Upper lobe of left lung (tissue), 6 donors: ENCODE measurements around the gene NACC2. TPM values are rescaled to one million over a fixed set of nuclear protein-coding genes. Genes with fewer than 3 reads are reported as not detected.
"Not testable (repeated sequence)": the region's sequence is repeated elsewhere in the genome, so short reads cannot be mapped to it uniquely, and the experiment has no call there.

Experiments used
- ATAC-seq, 2 donors: fragments of 200-7000 bp; cut with Tn5 transposase; one replicate each; pipeline ENCODE4 v1.9.1; 2022; ENCODE audit warnings: mild to moderate bottlenecking in 2 of 2, moderate library complexity in 2 of 2; ENCODE audit not compliant: low FRiP score in 2 of 2
- DNase-seq, 2 donors: peaks; one replicate each; pipeline ENCODE4 v3.0.0-alpha.2; 2019 to 2020
- H3K27ac ChIP-seq, 4 donors: fragments of 200-600 bp; sonication (generic); one replicate each; pipeline ENCODE4 v1.5.1; 2016 to 2019
- H3K27me3 ChIP-seq, 4 donors: fragments of 200-600 bp; sonication (generic); one replicate each; pipeline ENCODE4 v1.5.1; 2017 to 2019
- H3K36me3 ChIP-seq, 4 donors: fragments of 200-600 bp; sonication (generic); one replicate each; pipeline ENCODE4 v1.5.1; 2016 to 2019
- H3K4me1 ChIP-seq, 4 donors: fragments of 200-600 bp; sonication (generic); one replicate each; pipeline ENCODE4 v1.5.1; 2018 to 2019
- H3K4me3 ChIP-seq, 4 donors: fragments of 200-600 bp; sonication (generic); one replicate each; pipeline ENCODE4 v1.5.1; 2017 to 2019; ENCODE audit warnings: mild to moderate bottlenecking in 2 of 4, moderate library complexity in 1 of 4
- H3K9me3 ChIP-seq, 4 donors: fragments of 200-600 bp; sonication (generic); one replicate each; pipeline ENCODE4 v1.5.1; 2018 to 2019
- EP300 ChIP-seq, 4 donors: sonication (generic); formaldehyde crosslinking; IDR thresholded peaks; one replicate each; pipeline ENCODE4 v1.5.1; 2017; ENCODE audit warnings: antibody characterized with exemption in 4 of 4, control low read depth in 2 of 4
- POLR2A ChIP-seq, 4 donors: fragments of 450-650 bp; IDR thresholded peaks; one replicate each; pipeline ENCODE4 v1.5.1; 2016 to 2017; ENCODE audit warnings: antibody characterized with exemption in 4 of 4, mild to moderate bottlenecking in 2 of 4
- POLR2AphosphoS5 ChIP-seq, 2 donors: sonication (generic); formaldehyde crosslinking; IDR thresholded peaks; one replicate each; pipeline ENCODE4 v1.5.1; 2017; ENCODE audit warnings: antibody characterized with exemption in 2 of 2
- WGBS, 2 donors: methylation state at CpG; one replicate each; pipeline ENCODE4 v1.1.5; 2017 to 2018; 5-methylcytosine and 5-hydroxymethylcytosine counted together
- total RNA-seq, 6 donors: library from RNA; depleted of rRNA in 4 of 6; stranded (reverse); fragments of >200 nt in 4 of 6; gene quantifications; one replicate each; pipeline versions ENCODE4 v1.1.0 to v1.2.1, GENCODE V29; 2016 to 2021
- TF ChIP-seq, protein P1 (sequence below), 6 experiments: fragments of 450-650 bp in 4 of 6; fragments of 200-600 bp in 2 of 6; sonication (generic) in 2 of 6; IDR thresholded peaks; one replicate each; pipeline ENCODE4 v1.5.1; 2016 to 2019; ENCODE audit warnings: antibody characterized with exemption in 6 of 6
- donor health status: DM: no; HTN: no; CAD: no; lungs with moderate emphysema.
- donor health status: DM: no; HTN: yes; CAD: no; lungs with severe emphysema.

NACC2 gene
- total RNA-seq, 6 donors from 2014 or later = 16.8 to 38.4 (median 31.3) TPM

DNA sequence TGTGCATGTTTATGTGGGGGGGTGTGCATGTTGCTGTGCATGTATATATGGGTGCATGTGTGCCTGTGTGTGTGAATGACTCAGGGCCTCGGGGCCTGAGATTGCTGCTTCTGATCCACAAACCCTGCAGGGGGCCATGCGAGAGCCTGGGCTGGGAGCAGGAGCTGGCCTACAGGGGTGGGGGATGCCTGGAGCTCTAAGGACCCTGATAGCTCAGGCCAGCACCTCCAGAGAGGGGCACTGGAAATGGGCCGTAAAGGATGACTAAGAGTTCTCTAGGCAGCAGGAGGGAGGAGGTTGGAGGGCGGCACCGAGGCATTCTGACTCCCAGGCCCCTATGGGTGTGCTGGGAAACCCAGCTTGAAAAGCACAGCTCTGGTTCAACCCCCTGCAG is 127.0 kb downstream of the NACC2 start:
- TF ChIP-seq EP300 (IDR thresholded peaks at IDR 0.05) (no peak), POLR2A (IDR thresholded peaks at IDR 0.05) (no peak), POLR2AphosphoS5 (IDR thresholded peaks at IDR 0.05) (no peak)
- TF ChIP-seq, protein P1, sequence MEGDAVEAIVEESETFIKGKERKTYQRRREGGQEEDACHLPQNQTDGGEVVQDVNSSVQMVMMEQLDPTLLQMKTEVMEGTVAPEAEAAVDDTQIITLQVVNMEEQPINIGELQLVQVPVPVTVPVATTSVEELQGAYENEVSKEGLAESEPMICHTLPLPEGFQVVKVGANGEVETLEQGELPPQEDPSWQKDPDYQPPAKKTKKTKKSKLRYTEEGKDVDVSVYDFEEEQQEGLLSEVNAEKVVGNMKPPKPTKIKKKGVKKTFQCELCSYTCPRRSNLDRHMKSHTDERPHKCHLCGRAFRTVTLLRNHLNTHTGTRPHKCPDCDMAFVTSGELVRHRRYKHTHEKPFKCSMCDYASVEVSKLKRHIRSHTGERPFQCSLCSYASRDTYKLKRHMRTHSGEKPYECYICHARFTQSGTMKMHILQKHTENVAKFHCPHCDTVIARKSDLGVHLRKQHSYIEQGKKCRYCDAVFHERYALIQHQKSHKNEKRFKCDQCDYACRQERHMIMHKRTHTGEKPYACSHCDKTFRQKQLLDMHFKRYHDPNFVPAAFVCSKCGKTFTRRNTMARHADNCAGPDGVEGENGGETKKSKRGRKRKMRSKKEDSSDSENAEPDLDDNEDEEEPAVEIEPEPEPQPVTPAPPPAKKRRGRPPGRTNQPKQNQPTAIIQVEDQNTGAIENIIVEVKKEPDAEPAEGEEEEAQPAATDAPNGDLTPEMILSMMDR (IDR thresholded peaks at IDR 0.05) = no peak
- ATAC-seq = no peak
- no peak for DNase-seq
- Histone ChIP-seq H3K27me3 (no peaks in the 10 kb centered on the region), H3K4me3 (no peak overlapping the region), H3K27ac (peak overlapping the region in 2 of 4 donors; percentile 68 to 77), H3K36me3 (no peaks in the 10 kb centered on the region), H3K4me1 (peaks cover 19 to 32% (median 28%) of the 10 kb centered on the region in 4 donors), H3K9me3 (no peaks in the 10 kb centered on the region)
- 20 to 38% methylated on average over 5 of the region's 5 CpGs for WGBS, 2 donors

DNA sequence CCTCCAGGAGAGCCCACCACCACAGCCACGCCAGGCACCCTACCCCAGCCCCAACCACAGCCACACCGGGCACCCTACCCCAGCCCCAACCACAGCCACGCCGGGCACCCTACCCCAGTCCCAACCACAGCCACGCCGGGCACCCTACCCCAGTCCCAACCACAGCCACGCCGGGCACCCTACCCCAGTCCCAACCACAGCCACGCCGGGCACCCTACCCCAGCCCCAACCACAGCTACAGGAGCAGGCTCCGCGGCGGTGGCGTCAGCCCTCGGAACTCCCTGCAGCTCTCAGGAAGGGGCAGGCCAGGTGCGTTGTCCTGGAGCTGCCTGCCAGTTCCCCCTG is 128.2 kb downstream of the NACC2 start:
- H3K4me1 ChIP-seq = peaks cover 19 to 29% (median 28%) of the 10 kb centered on the region in 4 donors
- not testable (repeated sequence) for ATAC-seq, H3K9me3 ChIP-seq, H3K27me3 ChIP-seq, H3K27ac ChIP-seq, H3K36me3 ChIP-seq, H3K4me3 ChIP-seq, DNase-seq
- WGBS, 2 donors = 82 to 100% methylated on average over 1 to 11 of the region's 16 CpGs

DNA sequence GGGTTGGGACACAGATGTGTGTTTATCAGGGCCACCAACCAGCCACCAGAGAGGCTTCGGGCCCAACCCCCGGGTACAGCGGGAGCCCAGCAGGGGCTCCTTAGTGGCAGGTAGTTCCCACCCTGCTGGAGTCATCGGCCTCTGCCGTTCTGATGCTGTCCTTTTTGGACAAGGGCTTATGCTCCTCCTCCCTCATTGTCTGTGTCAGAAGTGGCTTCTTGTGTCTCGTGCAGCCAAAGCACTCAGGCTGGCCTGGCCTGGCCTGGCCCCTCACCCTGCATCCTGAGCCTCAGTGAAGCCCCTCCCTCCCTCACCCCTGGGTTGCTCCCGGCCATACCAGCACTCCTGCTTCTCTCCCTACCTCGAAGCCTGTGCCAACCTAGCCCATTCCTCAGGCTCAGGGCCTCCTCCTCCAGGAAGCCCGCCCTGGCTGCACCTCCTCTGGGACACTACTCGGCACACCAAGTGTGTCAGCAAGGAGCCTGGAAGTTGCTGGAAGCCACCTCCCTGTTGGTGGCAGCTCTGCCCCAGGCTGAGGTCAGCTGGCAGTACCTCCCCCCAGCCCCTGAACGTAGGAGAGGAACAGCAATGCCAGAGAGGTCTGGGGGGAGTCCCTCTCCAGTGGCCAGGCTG is 129.8 kb downstream of the NACC2 start:
- Histone ChIP-seq H3K36me3 (no peaks in the 10 kb centered on the region), H3K27ac (no peak overlapping the region), H3K4me1 (peaks cover 26 to 39% (median 33%) of the 10 kb centered on the region in 4 donors), H3K9me3 (no peaks in the 10 kb centered on the region), H3K27me3 (no peaks in the 10 kb centered on the region), H3K4me3 (no peak overlapping the region)
- TF ChIP-seq, protein P1 (IDR thresholded peaks at IDR 0.05) = no peak
- TF ChIP-seq EP300 (IDR thresholded peaks at IDR 0.05) (no peak), POLR2A (IDR thresholded peaks at IDR 0.05) (no peak), POLR2AphosphoS5 (IDR thresholded peaks at IDR 0.05) (no peak)
- 70 to 75% methylated on average over 4 to 11 of the region's 11 CpGs for WGBS, 2 donors
- DNase-seq (no peak), ATAC-seq (no peak)

DNA sequence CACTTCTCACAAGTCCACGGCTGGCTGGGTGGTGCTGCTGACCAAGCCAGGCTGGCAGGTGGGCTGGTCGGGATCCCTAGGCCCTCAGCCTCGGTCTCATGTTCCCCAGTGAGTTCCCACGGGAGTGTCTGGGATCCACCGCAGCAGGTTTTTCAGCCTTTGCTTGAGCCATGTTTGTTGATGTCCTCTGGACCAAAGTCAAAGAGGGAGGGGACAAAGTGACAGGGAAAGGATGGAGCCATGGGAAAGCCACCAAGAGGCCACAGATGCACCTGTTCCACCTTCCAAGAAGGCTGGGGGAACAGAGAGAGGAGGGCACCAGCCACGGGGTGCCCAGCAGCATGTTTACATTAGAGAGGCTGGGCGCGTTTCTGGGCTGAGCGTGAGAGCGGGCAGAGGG is 131.2 kb downstream of the NACC2 start:
- ATAC-seq (no peak), DNase-seq (no peak)
- Histone ChIP-seq H3K9me3 (no peaks in the 10 kb centered on the region), H3K4me1 (peaks cover 31 to 43% (median 33%) of the 10 kb centered on the region in 4 donors), H3K4me3 (no peak overlapping the region), H3K27ac (no peak overlapping the region), H3K27me3 (no peaks in the 10 kb centered on the region), H3K36me3 (no peaks in the 10 kb centered on the region)
- WGBS, 2 donors = 64 to 77% methylated on average over 9 to 10 of the region's 10 CpGs
- TF ChIP-seq POLR2A (IDR thresholded peaks at IDR 0.05) (no peak), EP300 (IDR thresholded peaks at IDR 0.05) (no peak), POLR2AphosphoS5 (IDR thresholded peaks at IDR 0.05) (no peak)
- TF ChIP-seq, protein P1 (IDR thresholded peaks at IDR 0.05) = no peak

DNA sequence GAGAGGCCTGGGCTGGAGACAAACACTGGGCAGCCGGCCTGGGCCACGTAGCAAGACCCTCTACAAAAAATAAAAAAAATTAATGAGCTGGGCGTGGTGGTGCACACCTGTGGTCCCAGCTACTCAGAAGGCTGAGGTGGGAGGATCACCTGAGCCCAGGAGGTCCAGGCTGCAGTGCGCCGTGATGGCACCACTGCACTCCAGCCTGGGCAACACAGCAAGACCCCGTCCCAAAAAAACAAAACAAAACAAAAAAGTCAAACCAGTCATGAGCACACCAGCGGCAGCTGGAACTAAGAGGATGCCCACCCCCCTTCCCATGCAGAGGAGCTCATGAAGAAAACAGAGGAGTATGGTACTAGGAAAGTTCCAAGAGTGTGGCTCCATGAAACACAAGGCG is 131.8 kb downstream of the NACC2 start:
- no peak for DNase-seq
- 82 to 88% methylated on average over 8 of the region's 8 CpGs for WGBS, 2 donors
- Histone ChIP-seq H3K4me1 (peaks cover 30 to 43% (median 31%) of the 10 kb centered on the region in 4 donors), H3K27me3 (no peaks in the 10 kb centered on the region), H3K4me3 (no peak overlapping the region), H3K36me3 (no peaks in the 10 kb centered on the region), H3K9me3 (no peaks in the 10 kb centered on the region), H3K27ac (no peak overlapping the region)
- TF ChIP-seq POLR2A (IDR thresholded peaks at IDR 0.05) (no peak), EP300 (IDR thresholded peaks at IDR 0.05) (no peak), POLR2AphosphoS5 (IDR thresholded peaks at IDR 0.05) (no peak)
- TF ChIP-seq, protein P1 (IDR thresholded peaks at IDR 0.05) = no peak
- ATAC-seq = no peak
